Neural cell (in vitro differentiated cells): ENCODE data around the gene SSC5D. TPM values are rescaled to one million over a fixed set of nuclear protein-coding genes. Genes with fewer than 3 reads are reported as not detected.

Experiments used
- H2AFZ ChIP-seq: fragments of 200-600, 300-800 bp; sonication (generic), shearing (Covaris generic); 2 replicates; pipeline ENCODE4 v1.6.0; 2014; ENCODE audit warnings: low read depth, mild to moderate bottlenecking, antibody characterized with exemption, low read length, moderate library complexity
- H3F3A ChIP-seq: fragments of 200-600 bp; shearing (Covaris generic); 2 replicates; pipeline ENCODE4 v1.6.1; 2016; ENCODE audit warnings: mild to moderate bottlenecking, moderate library complexity, mixed read lengths, antibody characterized with exemption, low read length; ENCODE audit not compliant: insufficient read depth, poor library complexity, severe bottlenecking
- H3K27ac ChIP-seq: fragments of 200-600, 300-800 bp; sonication (generic), shearing (Covaris generic); 2 replicates; pipeline ENCODE4 v1.5.1; 2014; ENCODE audit warnings: mild to moderate bottlenecking, low read length, moderate library complexity
- H3K27me3 ChIP-seq: fragments of 300-800, 200-600 bp; sonication (generic), shearing (Covaris generic); 2 replicates; pipeline ENCODE4 v1.6.0; 2014; ENCODE audit warnings: mild to moderate bottlenecking, low read depth, low read length, moderate library complexity; ENCODE audit not compliant: insufficient read depth
- H3K36me3 ChIP-seq: fragments of 300-800, 200-600 bp; sonication (generic), shearing (Covaris generic); 2 replicates; pipeline ENCODE4 v1.5.1; 2014; ENCODE audit warnings: mild to moderate bottlenecking, antibody characterized with exemption, low read length, moderate library complexity; ENCODE audit not compliant: insufficient read depth
- H3K4me2 ChIP-seq: fragments of 300-800, 200-600 bp; sonication (generic), shearing (Covaris generic); 2 replicates; pipeline ENCODE4 v1.6.0; 2014; ENCODE audit warnings: mild to moderate bottlenecking, low read length
- H3K4me3 ChIP-seq: fragments of 300-800, 200-600 bp; sonication (generic), shearing (Covaris generic); 2 replicates; pipeline ENCODE4 v1.5.1; 2014; ENCODE audit warnings: mild to moderate bottlenecking, low read length, moderate library complexity
- H3K79me2 ChIP-seq: fragments of 200-600 bp; shearing (Covaris generic); replicated peaks from 2 replicates; pipeline ENCODE4 v1.6.0; 2014; ENCODE audit warnings: mild to moderate bottlenecking, low read length, moderate library complexity; ENCODE audit not compliant: insufficient read depth
- H3K9ac ChIP-seq: fragments of 300-800, 200-600 bp; sonication (generic), shearing (Covaris generic); 2 replicates; pipeline ENCODE4 v1.6.1; 2016; ENCODE audit warnings: mild to moderate bottlenecking, low read length, mixed read lengths
- H3K9me2 ChIP-seq: fragments of 200-600 bp; shearing (Covaris generic); 2 replicates; pipeline ENCODE4 v1.6.1; 2016; ENCODE audit warnings: mild to moderate bottlenecking, low read length, mixed read lengths; ENCODE audit not compliant: insufficient read depth
- H3K9me3 ChIP-seq: fragments of 200-600, 300-800 bp; sonication (generic), shearing (Covaris generic); 2 replicates; pipeline ENCODE4 v1.6.1; 2016; ENCODE audit warnings: mild to moderate bottlenecking, mixed run types, low read length, moderate library complexity, mixed read lengths
- H4K20me1 ChIP-seq: fragments of 200-600 bp; shearing (Covaris generic); 2 replicates; pipeline ENCODE4 v1.6.1; 2016; ENCODE audit warnings: mild to moderate bottlenecking, mixed run types; ENCODE audit not compliant: insufficient read depth
- CTCF ChIP-seq: fragments of 450-650 bp; IDR thresholded peaks from 2 replicates; pipeline ENCODE4 v1.5.1; 2014; ENCODE audit warnings: antibody characterized with exemption, mild to moderate bottlenecking, moderate library complexity; ENCODE audit not compliant: poor library complexity, severe bottlenecking
- EP300 ChIP-seq: fragments of 450-650 bp; conservative IDR thresholded peaks from 2 replicates; pipeline ENCODE4 v1.6.1; 2014; ENCODE audit warnings: antibody characterized with exemption, mild to moderate bottlenecking, moderate library complexity; ENCODE audit not compliant: poor library complexity, severe bottlenecking
- EZH2 ChIP-seq: fragments of 200-600, 300-800 bp; shearing (Covaris generic), sonication (generic); IDR thresholded peaks from 2 replicates; pipeline ENCODE4 v1.6.1; 2014; ENCODE audit warnings: antibody characterized with exemption, low read length, borderline replicate concordance, mild to moderate bottlenecking; ENCODE audit not compliant: insufficient read depth, poor library complexity, severe bottlenecking
- MXI1 ChIP-seq: fragments of 450-650 bp; conservative IDR thresholded peaks from 2 replicates; pipeline ENCODE4 v1.6.1; 2014; ENCODE audit warnings: antibody characterized with exemption, mild to moderate bottlenecking; ENCODE audit not compliant: poor library complexity, severe bottlenecking
- POLR2AphosphoS5 ChIP-seq: IDR thresholded peaks from 2 replicates; pipeline ENCODE4 v1.6.1; 2012
- RAD21 ChIP-seq: fragments of 450-650 bp; conservative IDR thresholded peaks from 2 replicates; pipeline ENCODE4 v1.6.1; 2014; ENCODE audit warnings: antibody characterized with exemption, mild to moderate bottlenecking, moderate library complexity
- REST ChIP-seq: IDR thresholded peaks from 2 replicates; pipeline ENCODE4 v1.6.1; 2012; ENCODE audit warnings: borderline replicate concordance
- SMC3 ChIP-seq: fragments of 450-650 bp; conservative IDR thresholded peaks from 2 replicates; pipeline ENCODE4 v1.6.1; 2014; ENCODE audit warnings: antibody characterized with exemption, mild to moderate bottlenecking, moderate library complexity; ENCODE audit not compliant: poor library complexity
- TAF1 ChIP-seq: IDR thresholded peaks from 2 replicates; pipeline ENCODE4 v1.6.1; 2012; ENCODE audit warnings: low read depth
- polyA plus RNA-seq: library from polyadenylated mRNA; depleted of rRNA; stranded (reverse); fragments of >200 nt; gene quantifications from 2 replicates; pipeline ENCODE4 v1.2.3, GENCODE V29; 2014

The SSC5D gene
- polyA plus RNA-seq, 1 donor from 2014 or later: 0.45 TPM

- no peak for TF ChIP-seq MXI1
- Histone ChIP-seq H3K9me2 (no peaks in the 10 kb centered on the region), H3F3A (no peaks in the 10 kb centered on the region), H3K9ac (no peak overlapping the region), H3K9me3 (no peaks in the 10 kb centered on the region), H3K27me3 (no peaks in the 10 kb centered on the region), H3K4me2 (no peak overlapping the region), H4K20me1 (no peaks in the 10 kb centered on the region), H3K4me3 (no peak overlapping the region), H3K79me2 (no peaks in the 10 kb centered on the region), H2AFZ (no peak overlapping the region), H3K27ac (no peak overlapping the region), H3K36me3 (no peaks in the 10 kb centered on the region)
Observed at GRCh38 chr19:55538132-55538531, 49.9 kb downstream of the SSC5D start.

- Histone ChIP-seq H3K4me2 (no peak overlapping the region), H3K9me3 (no peaks in the 10 kb centered on the region), H2AFZ (no peak overlapping the region), H3K9me2 (no peaks in the 10 kb centered on the region), H3K79me2 (no peaks in the 10 kb centered on the region), H3K27me3 (no peaks in the 10 kb centered on the region), H3K36me3 (no peaks in the 10 kb centered on the region), H3F3A (no peaks in the 10 kb centered on the region), H3K27ac (no peak overlapping the region), H3K4me3 (no peak overlapping the region), H4K20me1 (no peaks in the 10 kb centered on the region), H3K9ac (no peak overlapping the region)
- TF ChIP-seq EZH2 (no peak), MXI1 (no peak)
Observed at GRCh38 chr19:55539090-55539984, 51.1 kb downstream of the SSC5D start.

GRCh38 chr19:55540619-55541018, 52.4 kb downstream of the SSC5D start:
- H2AFZ ChIP-seq: no peak overlapping the region
- no peaks in the 10 kb centered on the region for H4K20me1 ChIP-seq
- no peak overlapping the region for H3K4me2 ChIP-seq
- H3K36me3 ChIP-seq: no peaks in the 10 kb centered on the region
- no peaks in the 10 kb centered on the region for H3K27me3 ChIP-seq
- no peak for TF ChIP-seq RAD21
- TF ChIP-seq EP300: no peak
- TF ChIP-seq TAF1: no peak
- no peak for TF ChIP-seq MXI1
- no peak for TF ChIP-seq CTCF
- TF ChIP-seq EZH2: no peak
- H3K27ac ChIP-seq: no peak overlapping the region
- no peaks in the 10 kb centered on the region for H3K9me2 ChIP-seq
- no peak overlapping the region for H3K4me3 ChIP-seq
- no peak overlapping the region for H3K9ac ChIP-seq
- H3K9me3 ChIP-seq: no peaks in the 10 kb centered on the region
- no peaks in the 10 kb centered on the region for H3F3A ChIP-seq
- no peaks in the 10 kb centered on the region for H3K79me2 ChIP-seq

- Histone ChIP-seq H3K9me2 (no peaks in the 10 kb centered on the region), H3K79me2 (no peaks in the 10 kb centered on the region), H4K20me1 (no peaks in the 10 kb centered on the region), H3K4me3 (no peak overlapping the region), H3K4me2 (no peak overlapping the region), H3F3A (no peaks in the 10 kb centered on the region), H3K36me3 (no peaks in the 10 kb centered on the region), H3K9me3 (no peaks in the 10 kb centered on the region), H2AFZ (no peak overlapping the region), H3K27ac (no peak overlapping the region), H3K27me3 (no peaks in the 10 kb centered on the region), H3K9ac (no peak overlapping the region)
- no peak for TF ChIP-seq RAD21
- TF ChIP-seq CTCF: no peak
- no peak for TF ChIP-seq POLR2AphosphoS5
- no peak for TF ChIP-seq MXI1
- no peak for TF ChIP-seq TAF1
- TF ChIP-seq SMC3: no peak
- no peak for TF ChIP-seq REST
- no peak for TF ChIP-seq EP300
Observed at GRCh38 chr19:55541091-55541490, 52.9 kb downstream of the SSC5D start.
